K562 (cell line): ENCODE data around the gene ADAMTS2. TPM values are rescaled to one million over a fixed set of nuclear protein-coding genes. Genes with fewer than 3 reads are reported as not detected.

ENCODE experiments used
- ATAC-seq: fragments of 200-7000 bp; cut with Tn5 transposase; 3 replicates; pipeline ENCODE4 v1.9.1; 2020; ENCODE audit warnings: moderate library complexity
- BruUV-seq: library from RNA; stranded (reverse); fragments of 400-500 nt; replicated peaks from 2 replicates; lab custom pipeline; 2021; lab: Mats Ljungman, UMichigan
- CTCF ChIA-PET: fragments of 300-600 bp; formaldehyde crosslinking; extraction: SDS; loops from one replicate; lab custom pipeline; 2021; ENCODE audit warnings: low intra/inter-chr PET ratio; lab: Yijun Ruan, JAX
- POLR2A ChIA-PET: fragments of 300-600, 350-650 bp; sonication (Branson Sonifier 250); formaldehyde crosslinking; extraction: SDS; loops from one replicate; lab custom pipeline; 2021; ENCODE audit warnings: antibody characterized with exemption, inconsistent platforms; lab: Yijun Ruan, JAX
- DNase-seq, 4 experiments: peaks; one replicate each; pipeline versions ENCODE4 v3.0.0 to v3.0.0-alpha.2; 2011 to 2018; ENCODE audit warnings: low spot score in 3 of 4, mixed read lengths in 3 of 4; ENCODE audit errors: extremely low read depth in 1 of 4
- FAIRE-seq: peaks from 2 replicates; lab custom pipeline; 2011; peaks lifted over from hg19 to GRCh38; lab: Jason Lieb, UNC
- H2AFZ ChIP-seq: 2 replicates; pipeline ENCODE4 v1.6.0; 2011; ENCODE audit warnings: low read depth, low read length, control low read depth, inconsistent platforms
- H3K27ac ChIP-seq: fragments of 200-600 bp; 3 replicates; pipeline ENCODE4 v1.8.0; 2011; ENCODE audit warnings: low read depth, mild to moderate bottlenecking, control low read depth, inconsistent platforms, low read length, moderate library complexity, mixed read lengths; ENCODE audit errors: extremely low read depth
- H3K27me3 ChIP-seq, 2 experiments: fragments of 300-600 bp in 1 of 2; 2 replicates in 1 of 2; 3 replicates in 1 of 2; pipeline versions ENCODE4 v1.6.0 to v1.8.0; 2011; ENCODE audit warnings: inconsistent platforms in 2 of 2, low read length in 2 of 2, mild to moderate bottlenecking in 1 of 2, mixed read lengths in 1 of 2, moderate library complexity in 1 of 2; ENCODE audit not compliant: control insufficient read depth in 2 of 2, insufficient read depth in 2 of 2
- H3K36me3 ChIP-seq: fragments of 300-600 bp; 3 replicates; pipeline ENCODE4 v1.8.0; 2011; ENCODE audit warnings: mild to moderate bottlenecking, low read length, inconsistent platforms; ENCODE audit not compliant: control insufficient read depth, insufficient read depth
- H3K4me1 ChIP-seq, 2 experiments: fragments of 200-600 bp in 1 of 2; replicated peaks in 1 of 2; 2 replicates in 1 of 2; 3 replicates in 1 of 2; pipeline versions ENCODE4 v1.5.1 to v1.8.0; 2011; ENCODE audit warnings: inconsistent platforms in 2 of 2, low read length in 2 of 2, mild to moderate bottlenecking in 1 of 2, mixed read lengths in 1 of 2, moderate library complexity in 1 of 2; ENCODE audit not compliant: control insufficient read depth in 2 of 2, insufficient read depth in 2 of 2
- H3K4me2 ChIP-seq: 2 replicates; pipeline ENCODE4 v1.6.1; 2011; ENCODE audit warnings: low read length, control low read depth, inconsistent platforms, mixed read lengths; ENCODE audit not compliant: insufficient read depth
- H3K4me3 ChIP-seq: fragments of 200-600 bp; sonication (generic), shearing (Covaris generic); 2 replicates; pipeline ENCODE4 v1.5.1; 2016; ENCODE audit warnings: control low read depth, inconsistent platforms
- H3K79me2 ChIP-seq: fragments of 200-600 bp; 3 replicates; pipeline ENCODE4 v1.8.0; 2011; ENCODE audit warnings: low read length, inconsistent platforms; ENCODE audit not compliant: control insufficient read depth, insufficient read depth
- H3K9ac ChIP-seq, 2 experiments: 2 replicates each; pipeline versions ENCODE4 v1.6.0 to v1.6.1; 2011; ENCODE audit warnings: low read depth in 2 of 2, low read length in 2 of 2, control low read depth in 1 of 2, inconsistent platforms in 1 of 2, mild to moderate bottlenecking in 1 of 2, mixed read lengths in 1 of 2; ENCODE audit not compliant: insufficient read depth in 1 of 2
- H3K9me1 ChIP-seq: one replicate; pipeline ENCODE4 v1.6.0; 2011; ENCODE audit warnings: inconsistent platforms, mild to moderate bottlenecking, low read length, moderate library complexity; ENCODE audit not compliant: control insufficient read depth, insufficient read depth
- H3K9me3 ChIP-seq: replicated peaks from 2 replicates; pipeline ENCODE4 v1.5.1; 2011; ENCODE audit warnings: low read depth, low read length, inconsistent platforms; ENCODE audit not compliant: control insufficient read depth, insufficient read depth
- H4K20me1 ChIP-seq: replicated peaks from 2 replicates; pipeline ENCODE4 v1.6.1; 2011; ENCODE audit warnings: low read length, inconsistent platforms, mixed read lengths; ENCODE audit not compliant: control insufficient read depth, insufficient read depth
- CHD1 ChIP-seq: fragments of 200-600 bp; sonication (generic); IDR thresholded peaks from one replicate; pipeline ENCODE4 v1.6.1; 2012; ENCODE audit warnings: mild to moderate bottlenecking, moderate library complexity, low read length, inconsistent platforms
- PHF21A ChIP-seq: fragments of 450-650 bp; IDR thresholded peaks from 2 replicates; pipeline ENCODE4 v1.6.1; 2017; ENCODE audit warnings: low read depth, borderline replicate concordance
- YBX1 ChIP-seq: fragments of 450-650 bp; IDR thresholded peaks from 2 replicates; pipeline ENCODE4 v1.7.1; 2016; ENCODE audit warnings: mild to moderate bottlenecking
- ZFPM2 ChIP-seq: fragments of 250-450 bp; sonication (Bioruptor Pico); IDR thresholded peaks from 2 replicates; pipeline ENCODE4 v1.5.1; 2022; ENCODE audit warnings: mild to moderate bottlenecking
- WGBS: fragments of 100-300 bp; shearing (Covaris generic); methylation state at CpG from one replicate; pipeline ENCODE4 v1.1.6; 2016; ENCODE audit warnings: low coverage, mixed read lengths; ENCODE audit not compliant: insufficient coverage; ENCODE audit errors: missing lambda C conversion rate; 5-methylcytosine and 5-hydroxymethylcytosine counted together
- in situ Hi-C: fragments of 300-500 bp; cut with MboI; formaldehyde crosslinking; loops from 4 replicates; pipeline ENCODE4 v1.15.0; 2018; ENCODE audit warnings: inconsistent platforms, mixed read lengths
- intact Hi-C: fragments of 100-400 bp; cut with micrococcal nuclease; formaldehyde crosslinking; loops from 2 replicates; pipeline ENCODE4 v1.14.2; 2022
- polyA plus RNA-seq, 8 experiments: library from polyadenylated mRNA; depleted of rRNA in 4 of 8; stranded (reverse) in 5 of 8; unstranded in 3 of 8; fragments of >200 nt; fragmentation: Nextera tagmentation in 2 of 8; fragmentation: Illumina TruSeq in 1 of 8; extraction: Ambion mirVana in 2 of 8; extraction: Trizol in 1 of 8; gene quantifications; 2 replicates each; pipeline versions ENCODE4 v1.2.1 to v1.2.3, GENCODE V29; 2011 to 2014; ENCODE audit warnings: inconsistent platforms in 1 of 8, missing spikeins in 1 of 8
- total RNA-seq, 7 experiments: library from RNA; depleted of rRNA in 6 of 7; stranded (reverse); fragments of >200 nt in 6 of 7; fragmentation: Illumina TruSeq in 2 of 7; extraction: Trizol in 2 of 7; gene quantifications; 2 replicates each; pipeline versions ENCODE4 v1.2.1 to v1.2.3, GENCODE V29; 2011 to 2021; ENCODE audit warnings: low replicate concordance in 1 of 7
- TF ChIP-seq, protein P1 (sequence below): fragments of 250-450 bp; sonication (Bioruptor Pico); IDR thresholded peaks from 2 replicates; pipeline ENCODE4 v1.5.0; 2021; ENCODE audit warnings: mild to moderate bottlenecking, moderate library complexity

The ADAMTS2 gene
- total and polyA plus RNA-seq, 9 of the 15 experiments (the other 6 are each of a cell fraction or from before 2014, with no cell fraction given): not detected

DNA sequence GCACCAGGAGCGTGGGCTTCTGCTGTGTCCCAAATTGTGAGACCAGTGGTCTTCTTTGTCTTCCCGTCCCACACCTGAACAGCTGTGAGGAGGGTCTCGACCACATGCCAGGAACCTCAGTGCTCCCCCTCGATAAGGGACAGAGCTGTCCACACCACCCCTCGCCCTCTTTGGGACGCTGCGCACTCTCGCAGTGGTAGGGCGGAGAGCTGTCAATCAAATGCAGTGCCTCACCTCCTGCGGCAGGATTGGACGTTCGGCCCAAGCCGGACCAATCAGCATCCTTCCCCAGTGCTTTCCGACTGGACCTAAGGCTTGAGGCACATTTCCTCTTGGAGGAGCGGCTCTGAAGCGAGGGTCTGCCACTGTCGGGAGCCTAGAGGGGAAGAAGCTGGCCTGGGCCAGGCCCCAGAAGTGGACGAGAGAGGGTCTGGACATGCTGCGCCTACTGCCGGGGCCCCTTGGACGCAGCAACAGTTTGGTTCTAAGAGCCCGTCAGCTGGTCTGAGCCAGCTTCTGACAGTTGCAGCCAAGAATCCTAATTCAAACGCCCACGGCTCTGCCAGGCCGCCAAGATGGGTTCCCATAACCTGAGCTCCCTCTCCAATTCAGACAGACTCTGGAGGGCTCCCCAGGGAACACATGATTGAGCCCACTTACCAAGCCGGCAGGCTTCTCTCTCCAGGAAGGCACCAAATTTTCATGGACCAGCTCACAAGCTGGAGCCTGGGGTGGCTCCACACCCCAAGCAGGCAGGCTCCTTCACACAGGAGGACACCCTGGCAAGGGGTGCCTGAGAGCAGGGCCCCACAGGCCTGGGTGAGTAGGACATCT is 28.1 kb upstream of the ADAMTS2 start (continued):
- TF ChIP-seq, protein P1, sequence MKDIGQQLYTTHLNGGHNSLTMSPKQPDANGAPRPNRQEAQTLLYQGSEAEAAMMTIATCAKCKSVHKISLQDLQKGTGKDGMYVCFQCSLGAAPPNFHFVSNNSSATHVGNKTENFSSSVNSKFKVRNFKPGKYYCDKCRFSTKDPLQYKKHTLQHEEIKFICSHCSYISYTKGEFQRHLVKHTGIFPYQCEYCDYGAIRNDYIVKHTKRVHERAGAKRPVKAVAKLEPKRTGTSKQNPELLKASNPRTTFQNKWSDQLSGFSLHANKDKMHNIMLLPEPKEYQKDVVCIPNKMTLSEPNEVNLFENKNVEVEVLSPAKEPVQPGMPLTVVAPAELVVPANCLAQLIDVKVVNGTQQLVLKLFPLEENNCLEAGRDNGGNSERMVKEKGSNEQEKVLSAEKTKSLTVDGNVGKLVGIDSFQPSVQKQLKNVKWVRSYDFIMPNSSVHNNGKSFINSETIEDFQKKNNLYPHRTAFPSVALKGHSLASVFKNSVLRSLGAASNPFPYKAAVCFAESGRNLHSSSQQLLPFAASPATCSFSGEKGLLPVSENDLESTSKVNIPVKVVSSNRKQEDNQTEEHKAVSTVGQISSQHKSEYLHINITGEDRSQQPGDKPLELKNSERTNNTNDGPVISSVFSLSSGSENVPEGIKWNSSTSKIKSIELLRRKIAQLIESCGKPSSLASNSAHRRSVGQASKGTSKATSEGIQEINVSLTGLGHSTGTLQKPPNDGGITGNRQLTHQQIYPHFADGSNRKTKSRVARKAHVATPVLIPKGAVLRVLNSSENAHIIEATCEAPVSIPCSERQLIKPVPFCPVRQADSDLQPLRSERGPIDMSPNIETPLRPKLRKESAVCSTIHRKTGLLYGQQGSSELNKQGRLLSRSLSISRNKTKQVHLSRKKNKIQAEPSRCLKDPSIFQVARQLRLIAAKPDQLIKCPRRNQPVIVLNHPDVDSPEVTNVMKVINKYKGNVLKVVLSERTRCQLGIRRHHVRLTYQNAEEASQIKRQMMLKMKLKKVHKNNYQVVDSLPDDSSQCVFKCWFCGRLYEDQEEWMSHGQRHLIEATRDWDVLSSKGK (CRISPR knock-in tag): no peak
- TF ChIP-seq CHD1: no peak
- TF ChIP-seq YBX1: no peak

DNA sequence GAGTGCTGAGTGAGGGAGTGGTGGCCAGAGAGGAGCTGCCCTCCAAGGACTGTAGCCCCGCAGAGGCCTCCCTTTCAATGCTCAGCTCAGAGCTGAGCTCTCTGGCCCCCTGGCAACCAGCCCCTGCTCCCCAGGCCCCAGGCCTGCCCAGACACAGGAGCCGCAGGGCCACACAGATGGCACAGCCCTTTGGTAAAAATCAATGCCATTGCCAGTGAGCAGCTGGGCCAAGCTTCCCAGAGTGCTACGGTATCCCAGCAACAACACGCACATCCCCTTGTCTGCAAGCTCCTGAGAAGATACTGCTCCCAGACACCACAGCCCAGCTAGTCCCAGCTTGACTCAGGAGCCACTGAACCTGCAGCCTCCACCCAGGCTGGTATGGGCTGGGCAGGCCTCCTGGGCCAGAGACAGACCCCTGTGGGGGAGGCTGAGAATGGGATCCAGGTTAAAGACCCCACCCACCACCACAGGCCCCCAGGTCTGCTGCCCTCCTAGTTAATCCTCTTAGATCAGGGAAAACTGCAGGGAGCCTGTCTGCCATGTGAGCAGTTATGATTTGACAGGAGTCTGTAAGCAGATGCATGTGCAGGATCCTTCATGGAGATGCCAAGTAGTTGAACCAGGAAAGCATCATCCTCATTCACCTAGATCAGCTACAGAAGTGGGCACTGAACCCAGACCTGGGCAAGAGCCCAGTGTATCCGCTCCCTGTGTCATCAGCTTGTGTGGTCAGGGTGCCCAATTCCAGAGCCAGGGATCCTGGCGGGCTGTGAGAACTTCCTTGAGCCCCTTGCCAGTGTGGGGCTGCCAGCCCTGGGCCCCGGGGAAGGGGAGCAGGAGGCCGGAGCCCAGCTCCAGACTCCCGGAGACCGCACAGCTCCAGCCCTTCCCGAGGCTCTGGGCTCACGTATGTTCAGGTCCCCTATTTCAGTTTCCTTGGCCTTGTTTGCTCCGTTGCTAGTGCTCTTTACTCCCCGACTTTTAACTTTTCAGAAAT is 26.7 kb upstream of the ADAMTS2 start:
- intact Hi-C loops (no loop called here), in situ Hi-C loops (no loop called here)
- ChIA-PET POLR2A (no interaction called here), CTCF (no interaction called here)
- BruUV-seq: no TSS peak
- no peak overlapping the region for H3K4me2 ChIP-seq
- H3K27ac ChIP-seq: no peak overlapping the region
- H3K9me3 ChIP-seq: no peaks in the 10 kb centered on the region
- no peaks in the 10 kb centered on the region for H3K9me1 ChIP-seq
- H3K27me3 ChIP-seq: peaks cover 26 to 82% of the 10 kb centered on the region in 2 experiments; a peak in 4 of 5 replicates
- no peak for FAIRE-seq
- H3K4me3 ChIP-seq: no peak overlapping the region
- TF ChIP-seq PHF21A (no peak), ZFPM2 (CRISPR knock-in tag) (no peak)
- H3K4me1 ChIP-seq: no peaks in the 10 kb centered on the region; a peak in 1 of 5 replicates
- WGBS: 1% methylated on average over 14 of the region's 14 CpGs
- H3K79me2 ChIP-seq: no peaks in the 10 kb centered on the region
- H2AFZ ChIP-seq: no peak overlapping the region
- no peaks in the 10 kb centered on the region for H3K36me3 ChIP-seq
- DNase-seq: no peak
- H4K20me1 ChIP-seq: peaks cover 3% of the 10 kb centered on the region; the same call in 1 of the 2 replicates
- no peak for ATAC-seq
- H3K9ac ChIP-seq: no peak overlapping the region
